ENCODE data around the gene APP.

The APP gene

DNA sequence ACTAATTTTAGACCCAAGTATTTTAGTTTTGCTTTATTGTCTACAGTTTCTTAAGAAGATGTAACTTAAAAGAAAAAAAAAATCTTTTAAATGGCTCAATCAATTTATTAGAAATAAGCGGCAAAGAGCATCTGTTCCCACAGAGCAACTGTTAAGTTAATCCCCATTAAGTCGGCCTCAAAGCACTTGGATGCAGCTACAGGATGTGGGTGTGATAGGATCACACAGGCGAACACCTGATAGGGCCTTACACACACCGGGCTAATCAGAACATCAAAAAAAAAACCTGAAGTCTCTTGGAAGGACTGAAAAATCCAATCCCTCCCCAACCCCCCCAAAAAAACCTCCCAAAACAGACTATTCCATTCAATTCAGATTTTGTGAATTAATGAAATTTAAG is 23.0 kb downstream of the APP start:
- no peak overlapping the region for H3K4me3 ChIP-seq (IDR thresholded peaks at IDR 0.05; ENCODE audit: insufficient read depth, low read depth, low read length)
- peaks cover 11% of the 10 kb centered on the region for H3K79me2 ChIP-seq (ENCODE audit: insufficient read depth, low read depth)
- H3K36me3 ChIP-seq (ENCODE audit: insufficient read depth), result 0 out of 2 replicates have a peak, but pooled peaks cover 3% of the 10 kb centered on the region
- H3K4me2 ChIP-seq, result no peak overlapping the region
- no peaks in the 10 kb centered on the region for H3K27me3 ChIP-seq (ENCODE audit: insufficient read depth, low read depth)
- no peak overlapping the region for H3K27ac ChIP-seq
- H3K4me1 ChIP-seq (ENCODE audit: low read depth, poor library complexity, severe bottlenecking), result peaks cover 7% of the 10 kb centered on the region
- H2AFZ ChIP-seq (ENCODE audit: low read depth), result no peak overlapping the region
- TF ChIP-seq, protein P1, sequence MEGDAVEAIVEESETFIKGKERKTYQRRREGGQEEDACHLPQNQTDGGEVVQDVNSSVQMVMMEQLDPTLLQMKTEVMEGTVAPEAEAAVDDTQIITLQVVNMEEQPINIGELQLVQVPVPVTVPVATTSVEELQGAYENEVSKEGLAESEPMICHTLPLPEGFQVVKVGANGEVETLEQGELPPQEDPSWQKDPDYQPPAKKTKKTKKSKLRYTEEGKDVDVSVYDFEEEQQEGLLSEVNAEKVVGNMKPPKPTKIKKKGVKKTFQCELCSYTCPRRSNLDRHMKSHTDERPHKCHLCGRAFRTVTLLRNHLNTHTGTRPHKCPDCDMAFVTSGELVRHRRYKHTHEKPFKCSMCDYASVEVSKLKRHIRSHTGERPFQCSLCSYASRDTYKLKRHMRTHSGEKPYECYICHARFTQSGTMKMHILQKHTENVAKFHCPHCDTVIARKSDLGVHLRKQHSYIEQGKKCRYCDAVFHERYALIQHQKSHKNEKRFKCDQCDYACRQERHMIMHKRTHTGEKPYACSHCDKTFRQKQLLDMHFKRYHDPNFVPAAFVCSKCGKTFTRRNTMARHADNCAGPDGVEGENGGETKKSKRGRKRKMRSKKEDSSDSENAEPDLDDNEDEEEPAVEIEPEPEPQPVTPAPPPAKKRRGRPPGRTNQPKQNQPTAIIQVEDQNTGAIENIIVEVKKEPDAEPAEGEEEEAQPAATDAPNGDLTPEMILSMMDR (conservative IDR thresholded peaks at IDR 0.05; ENCODE audit: low read depth, low read length), result no peak
- H4K20me1 ChIP-seq (ENCODE audit: insufficient read depth), result no peaks in the 10 kb centered on the region
- H3K9ac ChIP-seq, result no peak overlapping the region

DNA sequence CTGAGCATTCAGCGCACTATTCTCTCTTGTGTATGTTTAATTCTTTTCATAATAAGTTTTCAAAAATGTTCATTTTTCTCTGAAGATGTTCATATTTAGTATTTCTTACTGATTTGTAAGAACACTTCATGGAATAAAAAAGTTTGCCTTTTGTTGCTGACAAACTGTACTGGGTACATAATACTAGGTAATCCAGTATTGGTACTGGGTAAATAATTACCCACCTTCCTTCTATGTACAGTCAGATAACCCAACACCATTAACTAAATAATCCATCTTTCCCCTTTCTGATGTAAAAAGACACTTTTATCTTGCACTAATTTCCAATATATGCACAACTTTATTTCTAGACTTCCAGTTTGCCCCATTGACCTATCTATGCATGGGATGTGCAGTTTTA is 23.9 kb downstream of the APP start:
- H3K36me3 ChIP-seq (ENCODE audit: insufficient read depth), result 0 out of 2 replicates have a peak, but pooled peaks cover 4% of the 10 kb centered on the region
- no peak overlapping the region for H3K9ac ChIP-seq
- peaks cover 7% of the 10 kb centered on the region for H3K4me1 ChIP-seq (ENCODE audit: low read depth, poor library complexity, severe bottlenecking)
- peaks cover 10% of the 10 kb centered on the region for H3K79me2 ChIP-seq (ENCODE audit: insufficient read depth, low read depth)
- H4K20me1 ChIP-seq (ENCODE audit: insufficient read depth), result no peaks in the 10 kb centered on the region
- TF ChIP-seq, protein P1 (conservative IDR thresholded peaks at IDR 0.05; ENCODE audit: low read depth, low read length), result no peak
- H3K4me3 ChIP-seq (IDR thresholded peaks at IDR 0.05; ENCODE audit: insufficient read depth, low read depth, low read length), result no peak overlapping the region
- H2AFZ ChIP-seq (ENCODE audit: low read depth), result no peak overlapping the region
- no peaks in the 10 kb centered on the region for H3K27me3 ChIP-seq (ENCODE audit: insufficient read depth, low read depth)
- no peak overlapping the region for H3K4me2 ChIP-seq
- no peak overlapping the region for H3K27ac ChIP-seq

DNA sequence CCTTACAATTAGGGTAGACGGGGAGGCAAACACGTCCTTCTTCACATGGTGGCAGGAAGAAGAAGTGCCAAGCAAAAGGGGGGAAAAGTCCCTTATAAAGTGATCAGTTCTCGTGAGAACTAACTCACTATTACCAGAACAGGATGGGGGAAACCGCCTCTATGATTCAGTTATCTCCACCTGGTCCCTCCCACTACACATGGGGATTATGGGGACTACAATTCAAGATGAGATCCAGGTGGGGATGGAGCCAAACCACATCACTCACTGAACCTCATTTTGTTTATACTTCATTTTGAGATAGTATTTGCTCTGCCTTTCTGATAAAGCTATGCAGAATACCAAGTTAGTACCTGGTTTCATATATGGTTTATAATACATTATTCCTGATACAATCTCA is 26.5 kb downstream of the APP start:
- H2AFZ ChIP-seq (ENCODE audit: low read depth), result no peak overlapping the region
- H4K20me1 ChIP-seq (ENCODE audit: insufficient read depth), result peaks cover 5% of the 10 kb centered on the region; the same call in 1 of the 2 replicates
- no peak overlapping the region for H3K27ac ChIP-seq
- H3K4me3 ChIP-seq (IDR thresholded peaks at IDR 0.05; ENCODE audit: insufficient read depth, low read depth, low read length), result no peak overlapping the region
- H3K79me2 ChIP-seq (ENCODE audit: insufficient read depth, low read depth), result peaks cover 26% of the 10 kb centered on the region
- H3K27me3 ChIP-seq (ENCODE audit: insufficient read depth, low read depth), result no peaks in the 10 kb centered on the region
- 0 out of 2 replicates have a peak, but pooled peaks cover 4% of the 10 kb centered on the region for H3K36me3 ChIP-seq (ENCODE audit: insufficient read depth)
- TF ChIP-seq, protein P1 (conservative IDR thresholded peaks at IDR 0.05; ENCODE audit: low read depth, low read length), result no peak
- peaks cover 14% of the 10 kb centered on the region for H3K4me1 ChIP-seq (ENCODE audit: low read depth, poor library complexity, severe bottlenecking)
- no peak overlapping the region for H3K4me2 ChIP-seq
- H3K9ac ChIP-seq, result no peak overlapping the region

DNA sequence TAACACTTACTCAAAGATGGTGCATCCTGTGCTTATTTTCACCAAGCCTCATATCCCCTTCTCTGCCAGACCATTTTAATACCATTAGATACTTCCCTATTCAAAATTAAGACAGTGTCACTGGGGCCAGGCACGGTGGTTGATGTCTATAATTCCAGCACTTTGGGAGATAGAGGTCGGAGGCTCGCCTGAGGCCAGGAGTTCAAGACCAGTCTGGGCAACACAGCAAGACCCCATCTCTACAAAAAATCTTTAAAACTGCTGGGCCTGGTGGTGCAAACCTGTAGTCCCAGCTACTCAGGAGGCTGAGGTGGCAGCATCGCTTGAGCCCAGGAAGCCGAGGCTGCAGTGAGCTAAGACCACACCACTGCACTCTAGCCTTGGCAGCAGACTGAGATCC is 28.2 kb downstream of the APP start:
- no peak overlapping the region for H3K4me2 ChIP-seq
- no peaks in the 10 kb centered on the region for H3K27me3 ChIP-seq (ENCODE audit: insufficient read depth, low read depth)
- peaks cover 30% of the 10 kb centered on the region for H3K4me1 ChIP-seq (ENCODE audit: low read depth, poor library complexity, severe bottlenecking)
- H3K36me3 ChIP-seq (ENCODE audit: insufficient read depth), result 0 out of 2 replicates have a peak, but pooled peaks cover 4% of the 10 kb centered on the region
- H4K20me1 ChIP-seq (ENCODE audit: insufficient read depth), result peaks cover 12% of the 10 kb centered on the region; the same call in 1 of the 2 replicates
- TF ChIP-seq, protein P1 (conservative IDR thresholded peaks at IDR 0.05; ENCODE audit: low read depth, low read length), result no peak
- H3K79me2 ChIP-seq (ENCODE audit: insufficient read depth, low read depth), result peaks cover 29% of the 10 kb centered on the region
- no peak overlapping the region for H3K27ac ChIP-seq
- no peak overlapping the region for H2AFZ ChIP-seq (ENCODE audit: low read depth)
- no peak overlapping the region for H3K4me3 ChIP-seq (IDR thresholded peaks at IDR 0.05; ENCODE audit: insufficient read depth, low read depth, low read length)
- H3K9ac ChIP-seq, result no peak overlapping the region
